ENCODE results near the gene TTC32.
"Not testable (repeated sequence)": the region's sequence is repeated elsewhere in the genome, so short reads cannot be mapped to it uniquely, and the experiment has no call there.

TTC32 gene

GRCh38 chr2:19901442-19902215 lies at the start of gene TTC32:
Gene TTC32, minus strand, starts transcription at chr2:19901983. Its CDS starts 129 bp downstream, at chr2:19901854.
- peak; percentile 96 for DNase-seq (ENCODE audit: low spot score)

GRCh38 chr2:19949071-19949470 lies 47.3 kb upstream of the TTC32 start:
- no peak for DNase-seq (ENCODE audit: low spot score)

DNA sequence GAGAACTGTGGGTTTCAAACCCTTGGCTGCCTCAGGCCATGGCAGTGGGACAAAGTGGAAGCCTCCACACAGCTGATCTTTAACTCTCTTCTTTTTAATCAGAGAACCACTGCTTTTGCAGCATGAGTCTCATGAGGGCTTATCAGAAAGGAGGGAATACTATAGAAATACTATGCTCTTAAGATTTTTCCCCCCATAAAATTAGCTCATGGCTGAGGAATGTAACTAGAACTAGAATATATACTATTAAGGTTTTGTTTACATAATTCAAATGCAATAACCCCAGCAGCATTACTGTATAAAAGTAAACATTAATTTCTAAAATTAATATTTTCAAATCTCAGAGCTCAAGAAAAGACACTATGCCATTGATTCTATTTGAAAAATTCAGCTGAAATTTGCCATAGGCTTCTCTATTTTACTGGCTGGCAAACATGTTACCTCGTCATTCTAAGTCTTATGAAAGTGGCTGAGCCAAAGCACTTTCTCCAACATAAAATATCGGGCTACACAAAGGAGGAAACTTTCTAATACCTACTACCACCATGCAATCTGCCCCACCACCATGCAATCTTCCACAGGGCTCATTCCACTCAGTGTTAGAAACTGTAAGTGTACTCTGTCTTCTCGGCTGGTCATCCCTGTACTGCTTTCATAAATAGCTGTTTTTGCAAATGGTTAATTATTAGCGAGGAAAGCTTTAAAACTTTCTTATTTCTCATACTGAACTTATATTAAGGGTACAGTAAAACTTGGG lies 45.6 kb upstream of the TTC32 start:
- no peak for DNase-seq (ENCODE audit: low spot score)

DNA sequence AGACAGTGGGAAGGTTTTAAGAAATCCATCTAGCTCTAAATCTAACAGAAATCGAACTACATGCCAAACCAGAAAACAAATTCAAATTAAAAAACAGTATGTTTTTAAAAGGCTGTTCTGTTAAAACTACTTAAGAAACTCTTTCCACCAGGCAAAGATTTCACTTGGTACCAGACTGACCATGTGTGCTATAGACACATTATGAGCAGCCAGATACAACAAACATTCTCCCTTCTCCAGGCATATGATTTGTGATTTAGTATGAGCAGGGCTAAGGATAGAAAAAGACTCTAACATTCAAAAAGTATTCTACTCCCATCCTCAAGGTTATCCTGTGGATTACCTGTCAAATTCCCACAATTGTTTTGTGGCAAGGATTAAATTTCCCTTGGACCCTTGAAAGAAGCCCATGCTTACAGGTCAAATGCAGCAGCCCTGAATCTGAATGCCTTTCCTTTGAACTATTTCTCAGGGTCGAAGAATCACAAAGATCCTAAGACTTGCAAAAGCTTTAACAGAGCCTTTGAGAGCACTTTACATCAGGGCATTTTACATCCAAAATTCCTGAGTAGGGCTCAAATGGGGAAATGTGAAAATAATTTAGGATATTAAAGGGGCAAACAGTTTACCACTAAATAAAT lies 42.5 kb upstream of the TTC32 start:
- DNase-seq (ENCODE audit: low spot score), result no peak

GRCh38 chr2:19943189-19943588 lies 41.4 kb upstream of the TTC32 start:
- no peak for DNase-seq (ENCODE audit: low spot score)

- no peak for DNase-seq (ENCODE audit: low spot score)
Observed at GRCh38 chr2:19942199-19942598, 40.4 kb upstream of the TTC32 start.

DNA sequence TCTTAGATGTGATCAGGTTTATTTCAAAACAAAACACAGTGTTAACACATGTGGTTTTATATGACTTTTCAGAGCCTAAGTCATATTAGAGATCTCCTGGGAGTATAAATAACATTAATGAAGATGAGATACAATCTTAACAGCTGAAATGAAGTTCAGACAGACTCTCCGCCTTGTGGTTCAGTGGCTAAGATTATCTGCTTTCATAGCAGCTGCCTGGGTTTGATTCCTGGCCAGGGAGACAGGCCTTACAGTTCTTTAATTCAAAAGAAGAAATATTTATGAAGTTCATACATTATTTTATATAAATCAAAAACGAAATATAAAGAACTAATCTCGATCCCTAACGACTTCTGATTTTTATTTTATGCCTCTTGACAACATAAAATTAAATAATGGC lies 35.2 kb upstream of the TTC32 start:
- no peak for DNase-seq (ENCODE audit: low spot score)

GRCh38 chr2:19936203-19936602 lies 34.4 kb upstream of the TTC32 start:
- no peak for DNase-seq (ENCODE audit: low spot score)

GRCh38 chr2:19933351-19933981 lies 31.7 kb upstream of the TTC32 start:
- DNase-seq (ENCODE audit: low spot score), result no peak

- DNase-seq (ENCODE audit: low spot score), result no peak
Observed at GRCh38 chr2:19932928-19933327, 31.1 kb upstream of the TTC32 start.

- no peak for DNase-seq (ENCODE audit: low spot score)
Observed at GRCh38 chr2:19929226-19929625, 27.4 kb upstream of the TTC32 start.

GRCh38 chr2:19927816-19928215 lies 26.0 kb upstream of the TTC32 start:
- not testable (repeated sequence) for DNase-seq (ENCODE audit: low spot score)

- DNase-seq (ENCODE audit: low spot score), result not testable (repeated sequence)
Observed at GRCh38 chr2:19924526-19924925, 22.7 kb upstream of the TTC32 start.

GRCh38 chr2:19922188-19922587 lies 20.4 kb upstream of the TTC32 start:
- DNase-seq (ENCODE audit: low spot score), result not testable (repeated sequence)

DNA sequence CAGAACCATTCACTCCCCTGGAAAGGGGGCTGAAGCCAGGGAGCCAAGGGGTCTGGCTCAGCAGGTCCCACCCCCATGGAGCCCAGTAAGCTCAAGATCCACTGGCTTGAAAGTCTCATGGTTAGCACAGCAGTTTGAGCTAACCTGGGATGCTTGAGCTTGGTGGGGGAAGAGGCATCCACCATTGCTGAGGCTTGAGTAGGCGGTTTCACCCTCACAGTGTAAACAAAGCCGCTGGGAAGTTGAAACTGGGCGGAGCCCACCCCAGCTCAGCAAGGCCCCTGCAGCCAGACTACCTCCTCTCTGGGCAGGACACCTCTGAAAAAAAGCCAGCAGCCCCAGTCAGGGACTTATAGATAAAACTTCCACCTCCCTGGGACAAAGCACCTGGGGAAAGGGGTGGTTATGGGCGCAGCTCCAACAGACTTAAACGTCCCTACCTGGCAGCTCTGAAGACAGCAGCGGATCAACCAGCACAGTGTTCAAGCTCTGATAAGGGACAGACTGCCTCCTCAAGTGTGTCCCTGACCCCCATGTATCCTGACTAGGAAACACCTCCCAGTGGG lies 14.7 kb upstream of the TTC32 start:
- DNase-seq (ENCODE audit: low spot score), result no peak

DNA sequence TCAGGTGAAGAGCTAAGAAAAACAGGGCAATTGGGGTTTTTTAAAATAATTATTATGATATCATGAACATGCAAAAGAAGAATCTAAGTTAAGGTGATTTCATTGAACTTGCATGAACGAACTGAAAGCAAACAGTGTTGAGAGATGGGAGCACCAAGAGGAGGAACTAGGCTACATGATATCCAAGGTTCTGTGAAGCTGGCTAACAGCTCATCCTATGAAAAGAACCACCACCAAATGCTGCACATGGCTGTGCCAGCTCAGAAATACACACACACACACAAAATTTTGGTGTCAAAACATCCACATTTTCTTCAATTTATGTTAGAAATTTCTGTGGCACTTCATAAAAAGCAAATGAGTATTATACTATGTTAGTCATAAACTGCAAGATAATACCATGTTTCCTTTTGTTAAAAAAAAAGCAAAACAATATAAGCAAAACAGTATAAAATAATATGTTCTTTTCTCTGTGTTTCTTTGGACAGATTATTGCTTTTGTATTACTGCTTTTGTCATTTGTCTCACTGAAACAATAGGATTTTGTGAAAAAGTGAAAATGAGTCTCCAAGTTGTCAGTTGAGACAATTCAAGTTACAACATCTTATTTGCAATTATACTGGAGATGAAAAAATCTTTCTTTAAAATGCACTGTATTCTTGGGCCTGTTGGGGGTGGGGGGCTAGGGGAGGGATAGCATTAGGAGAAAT lies 12.6 kb upstream of the TTC32 start:
- DNase-seq (ENCODE audit: low spot score), result no peak

DNA sequence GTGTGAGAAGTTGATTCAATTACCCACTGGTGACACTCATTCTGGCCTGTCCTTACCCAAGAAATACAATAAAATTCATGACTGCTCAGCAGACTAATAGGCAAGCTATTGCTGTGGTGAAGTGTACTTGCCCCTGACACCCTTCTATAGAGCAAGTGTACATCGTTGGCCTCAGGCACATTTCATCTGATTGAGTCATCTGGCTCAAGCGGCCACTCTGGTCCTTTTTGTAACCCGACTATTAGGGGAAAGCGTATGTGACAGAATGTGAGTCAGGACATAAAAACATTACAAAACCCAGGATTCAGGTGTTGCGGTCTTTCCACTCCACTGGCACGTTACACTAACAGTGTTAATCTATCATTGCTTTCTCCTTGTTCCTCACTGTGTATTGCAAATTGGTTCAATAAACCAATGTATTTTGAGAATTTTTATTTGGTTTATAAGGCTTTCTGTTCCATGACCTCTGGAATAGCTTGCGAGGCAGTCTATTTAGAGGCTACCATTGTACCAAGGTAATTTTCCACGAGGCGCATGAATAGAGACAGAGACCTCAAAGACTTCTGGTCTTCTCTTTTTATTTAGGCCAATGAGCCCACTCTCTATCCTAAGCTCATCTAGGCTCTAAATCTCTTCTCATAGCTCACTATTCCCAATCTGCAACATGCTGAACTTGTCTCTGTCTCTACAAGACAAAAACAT lies 10.2 kb upstream of the TTC32 start:
- DNase-seq (ENCODE audit: low spot score), result no peak

DNA sequence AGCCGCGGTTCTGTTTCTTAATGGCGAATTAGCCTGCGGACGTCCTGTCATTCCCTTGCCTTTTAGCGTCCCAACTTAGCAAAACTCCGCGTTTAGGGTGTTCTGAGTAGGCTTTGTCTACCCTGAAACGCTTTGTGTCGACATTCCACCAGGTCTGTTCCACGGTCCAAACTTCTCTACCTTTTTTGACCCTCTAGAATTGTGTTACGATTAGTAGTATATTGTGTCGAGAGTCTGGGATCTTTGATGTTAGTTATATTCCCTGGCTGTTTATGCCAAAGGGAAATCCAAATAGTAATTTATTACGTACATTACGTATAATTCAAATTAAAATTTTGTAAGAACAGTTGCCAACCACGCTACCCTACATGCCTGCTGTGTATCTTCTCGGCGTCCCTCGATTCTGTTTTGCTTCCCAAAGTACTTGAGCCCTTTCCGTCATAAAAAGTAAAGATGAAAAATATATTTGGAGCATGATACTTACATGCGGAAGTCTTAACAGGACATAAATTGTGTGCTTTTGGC lies 495 bp upstream of the TTC32 start:
- no peak for DNase-seq (ENCODE audit: low spot score)

- no peak for DNase-seq (ENCODE audit: low spot score)
Observed at GRCh38 chr2:19900931-19901441, 797 bp downstream of the TTC32 start.

All from ecto neural progenitor cell (in vitro differentiated cells).